CD4-positive, alpha-beta memory T cell (primary cell): ENCODE measurements around the gene AGO1. TPM values are rescaled to one million over a fixed set of nuclear protein-coding genes. Genes with fewer than 3 reads are reported as not detected.

Source experiments
- CTCF ChIA-PET: fragments of 350-600 bp; sonication (Branson Sonifier 250); formaldehyde crosslinking; loops from one replicate; lab custom pipeline; 2021; ENCODE audit warnings: inconsistent platforms; ENCODE audit not compliant: partially characterized antibody; lab: Charles Lee
- POLR2A ChIA-PET: fragments of 350-600 bp; sonication (Branson Sonifier 250); formaldehyde crosslinking; loops from one replicate; lab custom pipeline; 2021; ENCODE audit not compliant: partially characterized antibody; lab: Charles Lee
- DNase-seq, 5 donors: peaks; one replicate each; pipeline versions ENCODE4 v3.0.0 to v3.0.0-alpha.2; 2020 to 2022; ENCODE audit warnings: mixed read lengths in 1 of 5
- H3K27ac ChIP-seq: one replicate; pipeline ENCODE4 v1.7.0; 2013; ENCODE audit warnings: low read depth, low read length
- H3K27me3 ChIP-seq: 2 replicates; pipeline ENCODE4 v1.7.0; 2013; ENCODE audit warnings: mild to moderate bottlenecking, low read length, moderate library complexity; ENCODE audit not compliant: insufficient read depth
- H3K36me3 ChIP-seq: 2 replicates; pipeline ENCODE4 v1.7.0; 2013; ENCODE audit warnings: mild to moderate bottlenecking, low read length, moderate library complexity; ENCODE audit not compliant: insufficient read depth
- H3K4me1 ChIP-seq: 2 replicates; pipeline ENCODE4 v1.7.0; 2013; ENCODE audit warnings: mild to moderate bottlenecking, low read length, moderate library complexity; ENCODE audit not compliant: insufficient read depth
- H3K4me3 ChIP-seq, 2 donors: one replicate each; pipeline ENCODE4 v1.7.0; 2013; ENCODE audit warnings: low read length in 2 of 2, mild to moderate bottlenecking in 1 of 2
- H3K9me3 ChIP-seq, 2 donors: one replicate each; pipeline ENCODE4 v1.7.0; 2013; ENCODE audit warnings: low read length in 2 of 2, control low read depth in 1 of 2; ENCODE audit not compliant: control insufficient read depth in 1 of 2
- H3K27ac Mint-ChIP-seq, 7 donors: one replicate each; pipeline ENCODE4 v1.8.0; 2020 to 2021; ENCODE audit warnings: mixed read lengths in 7 of 7, mild to moderate bottlenecking in 6 of 7, inconsistent platforms in 3 of 7, moderate library complexity in 3 of 7
- H3K27me3 Mint-ChIP-seq, 2 donors: one replicate each; pipeline ENCODE4 v1.8.0; 2020 to 2021; ENCODE audit warnings: mixed read lengths in 2 of 2
- H3K36me3 Mint-ChIP-seq, 2 donors: one replicate each; pipeline ENCODE4 v1.8.0; 2020 to 2021; ENCODE audit warnings: mixed read lengths in 2 of 2, inconsistent platforms in 1 of 2, mild to moderate bottlenecking in 1 of 2
- H3K4me1 Mint-ChIP-seq, 4 donors: one replicate each; pipeline ENCODE4 v1.8.0; 2020 to 2021; ENCODE audit warnings: mixed read lengths in 4 of 4, mild to moderate bottlenecking in 1 of 4
- H3K4me3 Mint-ChIP-seq, 8 donors: one replicate each; pipeline ENCODE4 v1.8.0; 2020 to 2021; ENCODE audit warnings: mixed read lengths in 8 of 8, mild to moderate bottlenecking in 7 of 8, moderate library complexity in 6 of 8, inconsistent platforms in 3 of 8
- H3K9me3 Mint-ChIP-seq, 8 donors: one replicate each; pipeline ENCODE4 v1.8.0; 2020 to 2021; ENCODE audit warnings: mixed read lengths in 8 of 8, mild to moderate bottlenecking in 5 of 8, inconsistent platforms in 3 of 8, moderate library complexity in 1 of 8
- intact Hi-C: fragments of 100-400 bp; cut with micrococcal nuclease; formaldehyde crosslinking; loops from one replicate; pipeline ENCODE4 v1.15.1; 2023
- polyA plus RNA-seq, 2 donors: library from polyadenylated mRNA; unstranded; fragments of 300-500 nt; fragmentation: Illumina TruSeq; gene quantifications; one replicate each; pipeline ENCODE4 v1.2.3, GENCODE V29; 2021
- total RNA-seq, 2 experiments: library from RNA; stranded (reverse); gene quantifications; one replicate each; pipeline ENCODE4 v1.2.3, GENCODE V29; 2021

AGO1 gene
- total and polyA plus RNA-seq, 4 experiments from 2014 or later = 7.4 to 27.3 (median 17.8) TPM

DNA sequence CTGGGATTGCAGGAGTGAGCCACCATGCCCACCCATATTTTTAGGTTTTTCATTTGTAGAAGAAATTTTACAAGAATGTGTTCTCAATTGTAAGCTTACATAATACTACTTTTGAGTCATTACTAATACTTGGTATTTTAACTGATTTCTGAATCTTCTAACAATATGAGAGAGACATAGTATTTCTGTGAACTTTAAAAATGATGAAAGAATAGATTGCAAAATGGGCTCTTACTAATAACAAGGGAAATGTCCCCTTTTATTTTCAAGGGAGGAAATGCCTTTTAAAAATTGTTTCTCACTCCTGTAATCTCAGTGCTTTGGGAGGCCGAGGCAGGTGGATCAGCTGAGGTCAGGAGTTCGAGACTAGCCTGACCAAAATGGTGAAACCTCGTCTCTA lies 53.8 kb downstream of the AGO1 start:
- H3K4me3 ChIP-seq = no peak overlapping the region
- H3K27ac Mint-ChIP-seq = no peak overlapping the region
- H3K4me1 ChIP-seq = peaks cover 22% of the 10 kb centered on the region
- peaks cover 30 to 51% (median 38%) of the 10 kb centered on the region in 4 donors for H3K4me1 Mint-ChIP-seq
- no peak overlapping the region for H3K27ac ChIP-seq
- DNase-seq = no peak
- H3K36me3 ChIP-seq = no peaks in the 10 kb centered on the region
- ChIA-PET POLR2A (no interaction called here), CTCF (no interaction called here)
- H3K36me3 Mint-ChIP-seq = peaks cover 0 to 5% of the 10 kb centered on the region in 2 donors
- H3K27me3 Mint-ChIP-seq = no peaks in the 10 kb centered on the region
- no peaks in the 10 kb centered on the region for H3K9me3 ChIP-seq
- no peaks in the 10 kb centered on the region for H3K9me3 Mint-ChIP-seq
- H3K4me3 Mint-ChIP-seq = no peak overlapping the region
- intact Hi-C loops = loop anchor here (10.0 kb wide), 1 partner anchor 742 kb away; the partner anchor contains the start of gene SFPQ
- H3K27me3 ChIP-seq = no peaks in the 10 kb centered on the region

DNA sequence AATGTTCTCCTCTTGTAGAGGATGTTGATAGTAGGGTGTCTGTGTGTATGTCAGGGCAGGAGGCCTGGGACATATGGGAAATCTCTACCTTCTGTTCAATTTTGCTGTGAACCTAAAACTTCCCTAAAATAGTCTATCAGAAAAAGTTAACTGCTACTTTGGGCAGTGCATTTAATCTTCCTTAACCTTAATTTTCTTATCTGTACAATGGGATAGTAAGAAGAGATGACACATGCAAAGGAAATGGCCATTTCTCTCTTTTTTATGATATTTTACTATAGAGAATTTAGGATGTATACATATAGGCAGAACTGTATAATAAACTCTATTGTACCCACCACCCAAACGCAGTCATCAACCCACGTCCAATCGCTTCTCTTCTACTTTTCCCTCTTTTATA lies 56.5 kb downstream of the AGO1 start:
- intact Hi-C loops = loop anchor here (10.0 kb wide), 1 partner anchor 745 kb away; the partner anchor contains the start of gene SFPQ
- no peaks in the 10 kb centered on the region for H3K27me3 ChIP-seq

DNA sequence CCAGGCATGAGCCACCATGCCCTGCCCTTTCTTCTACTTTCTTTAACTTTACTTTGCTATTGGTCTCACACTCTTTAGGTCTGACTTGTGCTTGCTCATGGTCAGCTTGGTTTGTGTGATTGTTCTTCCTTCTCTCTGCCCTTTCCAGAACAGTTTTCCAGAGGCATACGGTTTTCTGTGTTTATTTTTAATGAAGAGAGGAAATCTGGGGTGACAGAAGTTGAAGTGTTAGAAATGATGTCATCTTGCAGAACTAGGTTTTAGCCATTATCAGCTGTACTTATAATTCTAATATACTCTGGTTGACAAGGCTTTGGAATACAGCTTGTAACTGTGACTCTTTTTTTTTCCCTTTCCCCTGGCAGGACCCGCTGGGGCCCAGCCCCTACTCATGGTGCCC lies 62.3 kb downstream of the AGO1 start:
- intact Hi-C loops = no loop called here
- Mint-ChIP-seq H3K4me1 (peaks cover 30 to 53% (median 38%) of the 10 kb centered on the region in 4 donors), H3K4me3 (no peak overlapping the region), H3K27ac (no peak overlapping the region), H3K27me3 (no peaks in the 10 kb centered on the region), H3K9me3 (no peaks in the 10 kb centered on the region), H3K36me3 (peaks cover 14 to 21% of the 10 kb centered on the region in 2 donors)
- Histone ChIP-seq H3K27me3 (no peaks in the 10 kb centered on the region), H3K36me3 (no peaks in the 10 kb centered on the region), H3K4me3 (no peak overlapping the region), H3K27ac (no peak overlapping the region), H3K4me1 (peaks cover 21% of the 10 kb centered on the region), H3K9me3 (no peaks in the 10 kb centered on the region)
- no peak for DNase-seq
- POLR2A ChIA-PET = interaction anchor here (1.6 kb wide), 1 partner anchor 14 kb away, joined by 5 read pairs; the partner anchor contains the start of gene AGO3
- CTCF ChIA-PET = interaction anchor here (1.2 kb wide), 1 partner anchor 495 kb away, joined by 3 read pairs; no protein-coding TSS in a partner anchor

More for the DNA sequence above, 56.5 kb downstream of the AGO1 start:
- Histone ChIP-seq H3K27ac (no peak overlapping the region), H3K9me3 (no peaks in the 10 kb centered on the region), H3K4me3 (no peak overlapping the region), H3K36me3 (no peaks in the 10 kb centered on the region), H3K4me1 (peaks cover 19% of the 10 kb centered on the region)
- CTCF ChIA-PET = no interaction called here
- POLR2A ChIA-PET = no interaction called here
- no peak for DNase-seq
- Mint-ChIP-seq H3K27ac (peak overlapping the region in 2 of 7 donors; percentile 35 to 47), H3K4me3 (no peak overlapping the region), H3K9me3 (no peaks in the 10 kb centered on the region), H3K4me1 (peaks cover 24 to 42% (median 33%) of the 10 kb centered on the region in 4 donors), H3K36me3 (peaks cover 0 to 5% of the 10 kb centered on the region in 2 donors), H3K27me3 (no peaks in the 10 kb centered on the region)

DNA sequence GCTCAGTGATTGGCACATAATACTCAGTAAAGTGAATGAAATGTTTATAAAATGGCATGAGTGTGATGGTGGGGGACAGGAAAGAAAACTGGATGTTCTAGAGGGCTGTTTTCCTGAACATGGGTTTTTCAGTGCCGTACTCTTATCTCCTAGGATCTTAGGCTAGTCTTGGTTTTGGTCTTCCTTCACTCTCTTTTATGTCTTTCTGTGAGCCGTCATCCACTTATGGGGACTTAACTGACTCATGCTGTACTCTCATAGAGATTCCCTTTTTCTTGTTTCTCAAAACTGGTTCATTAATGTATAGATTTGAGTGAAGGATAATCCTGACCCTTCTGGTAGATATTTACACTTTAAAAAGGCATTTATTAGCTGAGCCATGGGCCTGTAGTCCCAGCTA lies 64.5 kb downstream of the AGO1 start:
- DNase-seq = no peak
- H3K9me3 Mint-ChIP-seq = no peaks in the 10 kb centered on the region
- peaks cover 15 to 34% (median 23%) of the 10 kb centered on the region in 4 donors for H3K4me1 Mint-ChIP-seq
- CTCF ChIA-PET = no interaction called here
- intact Hi-C loops = no loop called here
- H3K27ac Mint-ChIP-seq = peak overlapping the region in 1 of 7 donors; percentile 1
- no peak overlapping the region for H3K4me3 Mint-ChIP-seq
- peaks cover 16% of the 10 kb centered on the region for H3K4me1 ChIP-seq
- no peak overlapping the region for H3K27ac ChIP-seq
- no peaks in the 10 kb centered on the region for H3K9me3 ChIP-seq
- H3K4me3 ChIP-seq = no peak overlapping the region
- no peaks in the 10 kb centered on the region for H3K27me3 ChIP-seq
- POLR2A ChIA-PET = no interaction called here
- no peaks in the 10 kb centered on the region for H3K36me3 ChIP-seq
- peaks cover 17 to 24% of the 10 kb centered on the region in 2 donors for H3K36me3 Mint-ChIP-seq
- no peaks in the 10 kb centered on the region for H3K27me3 Mint-ChIP-seq

DNA sequence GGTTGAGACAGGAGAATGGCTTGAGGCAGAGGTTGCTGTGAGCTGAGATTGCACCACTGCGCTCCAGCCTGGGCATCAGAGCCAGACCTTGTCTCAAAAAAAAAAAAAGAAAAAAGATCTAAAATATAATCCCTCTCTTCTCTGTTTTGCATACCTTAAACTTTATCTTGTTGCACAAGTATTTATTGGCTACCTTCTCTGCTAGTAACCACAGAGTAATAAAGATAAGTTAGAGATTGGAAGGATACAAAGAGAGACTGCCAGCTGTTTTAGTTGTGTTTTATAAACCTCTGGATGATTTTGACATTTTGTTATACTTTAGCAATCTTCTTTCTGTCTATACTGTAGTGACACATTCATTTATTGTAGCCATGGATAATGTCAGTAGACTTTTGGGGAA lies 75.5 kb downstream of the AGO1 start:
- ChIA-PET POLR2A (interaction anchor here (0.7 kb wide), 1 partner anchor 29 kb away, joined by 3 read pairs; no protein-coding TSS in a partner anchor), CTCF (no interaction called here)
- Mint-ChIP-seq H3K27me3 (no peaks in the 10 kb centered on the region), H3K27ac (peak overlapping the region in 1 of 7 donors; percentile 22), H3K36me3 (peaks cover 18 to 19% of the 10 kb centered on the region in 2 donors), H3K9me3 (no peaks in the 10 kb centered on the region), H3K4me3 (no peak overlapping the region), H3K4me1 (peaks cover 5 to 12% (median 7%) of the 10 kb centered on the region in 4 donors)
- intact Hi-C loops = no loop called here
- Histone ChIP-seq H3K4me3 (no peak overlapping the region), H3K27ac (no peak overlapping the region), H3K4me1 (no peaks in the 10 kb centered on the region), H3K9me3 (no peaks in the 10 kb centered on the region), H3K36me3 (no peaks in the 10 kb centered on the region), H3K27me3 (no peaks in the 10 kb centered on the region)
- no peak for DNase-seq

DNA sequence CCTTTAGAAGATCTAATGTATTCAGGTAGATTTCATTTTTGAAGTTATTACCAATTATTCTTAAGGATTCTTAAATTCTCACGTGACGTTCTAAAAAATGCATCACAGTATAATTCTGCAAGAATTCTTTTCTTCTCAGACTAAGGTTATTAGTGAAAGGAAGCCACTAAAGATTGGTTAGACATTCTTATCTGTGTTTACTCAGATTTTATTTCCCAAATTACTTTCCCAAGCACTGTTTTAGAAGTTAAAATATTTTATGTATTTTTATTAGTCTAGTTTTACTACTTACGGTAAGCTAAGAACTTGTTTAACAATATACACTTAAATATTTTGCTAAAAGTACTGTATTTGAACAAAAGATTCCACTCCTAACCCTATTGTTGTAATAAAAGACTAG lies 76.3 kb downstream of the AGO1 start:
- Histone ChIP-seq H3K27me3 (no peaks in the 10 kb centered on the region), H3K9me3 (no peaks in the 10 kb centered on the region), H3K4me3 (no peak overlapping the region), H3K4me1 (no peaks in the 10 kb centered on the region), H3K36me3 (no peaks in the 10 kb centered on the region), H3K27ac (no peak overlapping the region)
- Mint-ChIP-seq H3K27me3 (no peaks in the 10 kb centered on the region), H3K9me3 (no peaks in the 10 kb centered on the region), H3K27ac (no peak overlapping the region), H3K4me1 (peaks cover 5 to 8% (median 7%) of the 10 kb centered on the region in 4 donors), H3K4me3 (no peak overlapping the region), H3K36me3 (peaks cover 19 to 24% of the 10 kb centered on the region in 2 donors)
- intact Hi-C loops = no loop called here
- POLR2A ChIA-PET = interaction anchor here (0.7 kb wide), 1 partner anchor 29 kb away, joined by 3 read pairs; no protein-coding TSS in a partner anchor
- no peak for DNase-seq
- CTCF ChIA-PET = no interaction called here

DNA sequence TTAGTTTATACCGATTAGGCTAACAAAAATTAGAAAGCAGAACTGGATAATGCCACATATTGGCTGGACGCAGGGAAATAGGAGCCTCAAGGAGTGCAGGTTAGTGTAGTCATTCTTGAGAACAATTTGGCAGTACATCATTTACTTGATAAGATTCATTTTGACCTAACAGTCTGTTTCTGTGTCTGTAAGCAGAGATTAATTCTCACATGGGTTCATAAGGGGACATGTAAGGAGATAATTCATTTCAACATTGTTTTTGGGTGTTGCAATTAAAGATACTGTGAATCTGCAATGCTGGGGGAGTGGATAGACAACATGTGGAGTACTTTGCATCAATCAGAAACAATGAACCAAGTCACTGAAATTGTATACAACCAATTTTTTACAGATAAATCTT lies 79.9 kb downstream of the AGO1 start:
- H3K9me3 Mint-ChIP-seq = no peaks in the 10 kb centered on the region
- H3K4me1 ChIP-seq = no peaks in the 10 kb centered on the region
- intact Hi-C loops = no loop called here
- H3K36me3 Mint-ChIP-seq = peaks cover 13 to 14% of the 10 kb centered on the region in 2 donors
- no peaks in the 10 kb centered on the region for H3K9me3 ChIP-seq
- H3K36me3 ChIP-seq = peaks cover under 1% of the 10 kb centered on the region
- H3K27me3 Mint-ChIP-seq = no peaks in the 10 kb centered on the region
- H3K4me3 Mint-ChIP-seq = no peak overlapping the region
- DNase-seq = no peak
- no peak overlapping the region for H3K27ac Mint-ChIP-seq
- no peak overlapping the region for H3K4me3 ChIP-seq
- peaks cover 0 to 8% (median 3%) of the 10 kb centered on the region in 4 donors for H3K4me1 Mint-ChIP-seq
- ChIA-PET CTCF (no interaction called here), POLR2A (no interaction called here)
- no peak overlapping the region for H3K27ac ChIP-seq
- no peaks in the 10 kb centered on the region for H3K27me3 ChIP-seq
